Panc1 (cell line): ENCODE results near the gene MEIOC. TPM values are rescaled to one million over a fixed set of nuclear protein-coding genes. Genes with fewer than 3 reads are reported as not detected.
"Not testable (repeated sequence)": the region's sequence is repeated elsewhere in the genome, so short reads cannot be mapped to it uniquely, and the experiment has no call there.

ENCODE experiments used
- ATAC-seq: fragments of 200-7000 bp; cut with Tn5 transposase; 2 replicates; pipeline ENCODE4 v1.9.1; 2020; ENCODE audit warnings: mild to moderate bottlenecking, moderate library complexity
- BruUV-seq: library from RNA; stranded (reverse); fragments of 400-500 nt; replicated peaks from 2 replicates; lab custom pipeline; 2021; lab: Mats Ljungman, UMichigan
- CTCF ChIA-PET: fragments of 300-600 bp; sonication (Branson Sonifier 250); formaldehyde crosslinking; loops from one replicate; lab custom pipeline; 2022; ENCODE audit warnings: antibody characterized with exemption; lab: Charles Lee
- POLR2A ChIA-PET: fragments of 300-600 bp; sonication (Branson Sonifier 250); formaldehyde crosslinking; loops from one replicate; lab custom pipeline; 2022; ENCODE audit warnings: antibody characterized with exemption; lab: Charles Lee
- DNase-seq: peaks from one replicate; pipeline ENCODE4 v3.0.0-alpha.2; 2010; ENCODE audit warnings: low read depth, low spot score
- H3K27ac ChIP-seq: 2 replicates; pipeline ENCODE4 v1.5.1; 2011; ENCODE audit warnings: mild to moderate bottlenecking, low read length, inconsistent platforms
- H3K27me3 ChIP-seq: fragments of 200-500 bp; sonication (Bioruptor generic); 2 replicates; pipeline ENCODE4 v1.6.0; 2014; ENCODE audit warnings: low read length, inconsistent platforms; ENCODE audit not compliant: control insufficient read depth, insufficient read depth
- H3K36me3 ChIP-seq: fragments of 200-500 bp; sonication (Bioruptor generic); 2 replicates; pipeline ENCODE4 v1.5.1; 2014; ENCODE audit warnings: inconsistent platforms, mild to moderate bottlenecking, low read length, moderate library complexity; ENCODE audit not compliant: control insufficient read depth, insufficient read depth
- H3K4me1 ChIP-seq: 2 replicates; pipeline ENCODE4 v1.5.1; 2011; ENCODE audit warnings: inconsistent platforms, mild to moderate bottlenecking, low read length, moderate library complexity; ENCODE audit not compliant: control insufficient read depth, insufficient read depth
- H3K4me3 ChIP-seq, 2 experiments: 2 replicates each; pipeline ENCODE4 v1.5.1; 2011 to 2012; ENCODE audit warnings: low read depth in 2 of 2, low read length in 2 of 2, mild to moderate bottlenecking in 2 of 2, inconsistent platforms in 1 of 2, moderate library complexity in 1 of 2
- H3K9me3 ChIP-seq: fragments of 200-500 bp; sonication (Bioruptor generic); 2 replicates; pipeline ENCODE4 v1.5.1; 2014; ENCODE audit warnings: low read depth, mild to moderate bottlenecking, inconsistent platforms, low read length, moderate library complexity; ENCODE audit not compliant: control insufficient read depth, insufficient read depth
- POLR2AphosphoS5 ChIP-seq: IDR thresholded peaks from 2 replicates; pipeline ENCODE4 v1.6.1; 2012; ENCODE audit warnings: mild to moderate bottlenecking, low read depth, low read length, moderate library complexity
- SIN3A ChIP-seq: IDR thresholded peaks from 2 replicates; pipeline ENCODE4 v1.6.1; 2012; ENCODE audit warnings: low read depth, mild to moderate bottlenecking, low read length, moderate library complexity, borderline replicate concordance; ENCODE audit not compliant: insufficient read depth
- TCF7L2 ChIP-seq: IDR thresholded peaks from 2 replicates; pipeline ENCODE4 v1.6.1; 2011; ENCODE audit warnings: mild to moderate bottlenecking, low read depth, low read length, inconsistent platforms
- in situ Hi-C: cut with HindIII; loops from 2 replicates; pipeline ENCODE4 v1.10.0; 2016; ENCODE audit warnings: low sequenced_read_pairs, low pct_unique_long_range_greater_than_20kb
- intact Hi-C: fragments of 100-400 bp; cut with micrococcal nuclease; formaldehyde crosslinking; loops from one replicate; pipeline ENCODE4 v1.10.0; 2022; ENCODE audit not compliant: unreplicated experiment
- total RNA-seq: library from RNA; stranded (reverse); gene quantifications from one replicate; pipeline ENCODE4 v1.2.1, GENCODE V29; 2021; ENCODE audit not compliant: unreplicated experiment
- TF ChIP-seq, protein P1 (sequence below), 2 experiments: IDR thresholded peaks; 2 replicates each; pipeline ENCODE4 v1.6.1; 2011 to 2012; ENCODE audit warnings: low read depth in 2 of 2, control low read depth in 1 of 2, low read length in 1 of 2, mild to moderate bottlenecking in 1 of 2, moderate library complexity in 1 of 2; ENCODE audit not compliant: insufficient read depth in 1 of 2
- TF ChIP-seq, protein P2 (sequence below): fragments of 450-650 bp; IDR thresholded peaks from 2 replicates; pipeline ENCODE4 v1.5.1; 2017; ENCODE audit warnings: mild to moderate bottlenecking

Gene MEIOC
- total RNA-seq, 1 experiment from 2014 or later = 0.82 TPM

GRCh38 chr17:44693609-44694008, 37.3 kb downstream of the MEIOC start:
- Histone ChIP-seq H3K36me3 (no peaks in the 10 kb centered on the region; the same call in 1 of the 2 replicates), H3K9me3 (no peaks in the 10 kb centered on the region), H3K4me3 (no peak overlapping the region), H3K4me1 (0 out of 2 replicates have a peak, but pooled peaks cover 4% of the 10 kb centered on the region), H3K27me3 (no peaks in the 10 kb centered on the region), H3K27ac (no peak overlapping the region)
- intact Hi-C loops = no loop called here
- DNase-seq (no peak), ATAC-seq (no peak)
- in situ Hi-C loops = no loop called here
- CTCF ChIA-PET = no interaction called here
- POLR2A ChIA-PET = no interaction called here
- TF ChIP-seq, protein P1, sequence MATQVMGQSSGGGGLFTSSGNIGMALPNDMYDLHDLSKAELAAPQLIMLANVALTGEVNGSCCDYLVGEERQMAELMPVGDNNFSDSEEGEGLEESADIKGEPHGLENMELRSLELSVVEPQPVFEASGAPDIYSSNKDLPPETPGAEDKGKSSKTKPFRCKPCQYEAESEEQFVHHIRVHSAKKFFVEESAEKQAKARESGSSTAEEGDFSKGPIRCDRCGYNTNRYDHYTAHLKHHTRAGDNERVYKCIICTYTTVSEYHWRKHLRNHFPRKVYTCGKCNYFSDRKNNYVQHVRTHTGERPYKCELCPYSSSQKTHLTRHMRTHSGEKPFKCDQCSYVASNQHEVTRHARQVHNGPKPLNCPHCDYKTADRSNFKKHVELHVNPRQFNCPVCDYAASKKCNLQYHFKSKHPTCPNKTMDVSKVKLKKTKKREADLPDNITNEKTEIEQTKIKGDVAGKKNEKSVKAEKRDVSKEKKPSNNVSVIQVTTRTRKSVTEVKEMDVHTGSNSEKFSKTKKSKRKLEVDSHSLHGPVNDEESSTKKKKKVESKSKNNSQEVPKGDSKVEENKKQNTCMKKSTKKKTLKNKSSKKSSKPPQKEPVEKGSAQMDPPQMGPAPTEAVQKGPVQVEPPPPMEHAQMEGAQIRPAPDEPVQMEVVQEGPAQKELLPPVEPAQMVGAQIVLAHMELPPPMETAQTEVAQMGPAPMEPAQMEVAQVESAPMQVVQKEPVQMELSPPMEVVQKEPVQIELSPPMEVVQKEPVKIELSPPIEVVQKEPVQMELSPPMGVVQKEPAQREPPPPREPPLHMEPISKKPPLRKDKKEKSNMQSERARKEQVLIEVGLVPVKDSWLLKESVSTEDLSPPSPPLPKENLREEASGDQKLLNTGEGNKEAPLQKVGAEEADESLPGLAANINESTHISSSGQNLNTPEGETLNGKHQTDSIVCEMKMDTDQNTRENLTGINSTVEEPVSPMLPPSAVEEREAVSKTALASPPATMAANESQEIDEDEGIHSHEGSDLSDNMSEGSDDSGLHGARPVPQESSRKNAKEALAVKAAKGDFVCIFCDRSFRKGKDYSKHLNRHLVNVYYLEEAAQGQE (IDR thresholded peaks at IDR 0.05; ENCODE audit: insufficient read depth in 1 of 2, low read depth in 2 of 2, low read length in 1 of 2) = no peak
- TF ChIP-seq SIN3A = no peak
- no peak for TF ChIP-seq TCF7L2
- TF ChIP-seq POLR2AphosphoS5 = no peak
- TF ChIP-seq, protein P2, sequence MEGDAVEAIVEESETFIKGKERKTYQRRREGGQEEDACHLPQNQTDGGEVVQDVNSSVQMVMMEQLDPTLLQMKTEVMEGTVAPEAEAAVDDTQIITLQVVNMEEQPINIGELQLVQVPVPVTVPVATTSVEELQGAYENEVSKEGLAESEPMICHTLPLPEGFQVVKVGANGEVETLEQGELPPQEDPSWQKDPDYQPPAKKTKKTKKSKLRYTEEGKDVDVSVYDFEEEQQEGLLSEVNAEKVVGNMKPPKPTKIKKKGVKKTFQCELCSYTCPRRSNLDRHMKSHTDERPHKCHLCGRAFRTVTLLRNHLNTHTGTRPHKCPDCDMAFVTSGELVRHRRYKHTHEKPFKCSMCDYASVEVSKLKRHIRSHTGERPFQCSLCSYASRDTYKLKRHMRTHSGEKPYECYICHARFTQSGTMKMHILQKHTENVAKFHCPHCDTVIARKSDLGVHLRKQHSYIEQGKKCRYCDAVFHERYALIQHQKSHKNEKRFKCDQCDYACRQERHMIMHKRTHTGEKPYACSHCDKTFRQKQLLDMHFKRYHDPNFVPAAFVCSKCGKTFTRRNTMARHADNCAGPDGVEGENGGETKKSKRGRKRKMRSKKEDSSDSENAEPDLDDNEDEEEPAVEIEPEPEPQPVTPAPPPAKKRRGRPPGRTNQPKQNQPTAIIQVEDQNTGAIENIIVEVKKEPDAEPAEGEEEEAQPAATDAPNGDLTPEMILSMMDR = no peak
- BruUV-seq = no TSS peak

- ATAC-seq, CTCF ChIA-PET, H3K4me1 ChIP-seq, H3K27ac ChIP-seq, intact Hi-C loops, H3K9me3 ChIP-seq, in situ Hi-C loops, DNase-seq, H3K36me3 ChIP-seq, POLR2A ChIA-PET, H3K4me3 ChIP-seq, BruUV-seq, H3K27me3 ChIP-seq: not testable (repeated sequence)
These were observed 44.0 kb downstream of the MEIOC start for GRCh38 chr17:44700288-44700687.

DNA sequence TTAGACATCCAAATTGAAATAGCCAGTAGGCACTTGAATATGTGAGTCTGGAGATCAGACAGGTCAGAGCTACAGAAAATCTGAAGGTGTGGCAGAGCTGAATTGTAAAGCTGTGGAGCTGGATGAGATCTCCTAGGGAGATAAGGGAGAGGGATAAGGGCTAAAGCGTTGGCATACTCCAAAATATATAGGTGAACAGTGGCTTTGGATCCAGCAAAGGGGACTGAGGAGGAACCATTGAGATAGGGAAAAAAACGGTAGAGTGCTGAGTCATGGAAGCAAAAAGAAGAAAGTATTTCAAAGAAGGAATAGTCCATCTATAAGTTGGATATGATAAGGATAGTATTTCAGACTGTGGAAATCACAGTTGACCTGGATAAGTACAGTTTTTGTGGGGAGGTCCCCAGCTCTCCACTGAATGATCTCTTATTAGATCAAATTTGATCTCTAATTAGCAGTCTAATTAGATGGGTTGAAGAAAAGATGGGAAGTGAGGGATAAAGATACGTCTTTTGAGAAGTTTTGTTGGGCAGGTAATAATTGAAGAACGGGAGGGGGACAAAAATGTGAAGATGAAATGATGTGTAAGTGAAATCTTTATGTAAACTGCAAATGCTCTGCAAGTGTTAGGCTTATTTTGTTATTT, 51.6 kb downstream of the MEIOC start:
- intact Hi-C loops (no loop called here), in situ Hi-C loops (no loop called here)
- Histone ChIP-seq H3K4me1 (peaks cover 5% of the 10 kb centered on the region; the same call in 1 of the 2 replicates), H3K4me3 (peak overlapping the region; percentile 81 to 94), H3K9me3 (no peaks in the 10 kb centered on the region), H3K27ac (peak overlapping the region; percentile 97), H3K27me3 (no peaks in the 10 kb centered on the region), H3K36me3 (no peaks in the 10 kb centered on the region; the same call in none of the 2 replicates)
- ChIA-PET POLR2A (no interaction called here), CTCF (interaction anchor here (0.6 kb wide), 1 partner anchor 56 kb away, joined by 5 read pairs; no protein-coding TSS in a partner anchor)
- DNase-seq = no peak
- TF ChIP-seq POLR2AphosphoS5 (no peak), TCF7L2 (no peak), SIN3A (no peak)
- TF ChIP-seq, protein P2 = no peak
- TF ChIP-seq, protein P1 (IDR thresholded peaks at IDR 0.05; ENCODE audit: insufficient read depth in 1 of 2, low read depth in 2 of 2, low read length in 1 of 2) = no peak
- no peak for ATAC-seq
- BruUV-seq = no TSS peak
